ENCODE data around the gene HMOX1. TPM values are rescaled to one million over a fixed set of nuclear protein-coding genes. Genes with fewer than 3 reads are reported as not detected.
A peak's percentile ranks its signal among the peaks of the same experiment; 100 is the strongest.

The HMOX1 gene
- total RNA-seq, 2 experiments from 2014 or later = 0.26 to 0.39 TPM

- Mint-ChIP-seq H3K9me3 (no peaks in the 10 kb centered on the region), H3K27ac (peak overlapping the region; percentile 100), H3K27me3 (no peaks in the 10 kb centered on the region), H3K36me3 (peaks cover 56% of the 10 kb centered on the region), H3K4me1 (peaks cover 29% of the 10 kb centered on the region), H3K4me3 (peak overlapping the region; percentile 98)
- DNase-seq = peak; percentile 37
Measured at GRCh38 chr22:35400501-35400790, 19.6 kb downstream of the HMOX1 start.

- Mint-ChIP-seq H3K4me1 (peaks cover 31% of the 10 kb centered on the region), H3K36me3 (peaks cover 65% of the 10 kb centered on the region), H3K9me3 (no peaks in the 10 kb centered on the region), H3K4me3 (peak overlapping the region; percentile 98), H3K27me3 (no peaks in the 10 kb centered on the region), H3K27ac (no peak overlapping the region)
- DNase-seq = no peak
Measured at GRCh38 chr22:35401863-35402262, 21.0 kb downstream of the HMOX1 start.

DNA sequence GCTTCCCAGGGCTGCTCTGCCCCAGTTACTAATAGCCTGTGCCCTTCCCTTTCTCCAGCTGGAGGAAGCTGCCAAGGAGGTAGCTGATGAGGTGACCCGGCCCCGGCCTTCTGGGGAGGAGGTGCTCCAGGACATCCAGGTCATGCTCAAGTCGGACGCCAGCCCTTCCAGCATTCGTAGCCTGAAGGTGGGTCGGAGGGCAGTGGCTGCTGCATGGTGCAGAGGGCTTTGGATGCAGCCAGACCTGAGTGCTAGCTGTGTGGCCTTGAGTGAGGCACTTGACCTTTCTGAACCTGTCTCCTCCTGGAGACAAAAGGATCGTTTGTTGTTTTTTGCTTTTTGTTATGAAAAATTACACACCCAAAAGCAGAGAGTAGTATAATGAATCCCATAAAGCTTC is 22.5 kb downstream of the HMOX1 start:
- Mint-ChIP-seq H3K27me3 (no peaks in the 10 kb centered on the region), H3K27ac (no peak overlapping the region), H3K9me3 (no peaks in the 10 kb centered on the region), H3K36me3 (peaks cover 77% of the 10 kb centered on the region), H3K4me1 (peaks cover 34% of the 10 kb centered on the region), H3K4me3 (no peak overlapping the region)
- no peak for DNase-seq

DNA sequence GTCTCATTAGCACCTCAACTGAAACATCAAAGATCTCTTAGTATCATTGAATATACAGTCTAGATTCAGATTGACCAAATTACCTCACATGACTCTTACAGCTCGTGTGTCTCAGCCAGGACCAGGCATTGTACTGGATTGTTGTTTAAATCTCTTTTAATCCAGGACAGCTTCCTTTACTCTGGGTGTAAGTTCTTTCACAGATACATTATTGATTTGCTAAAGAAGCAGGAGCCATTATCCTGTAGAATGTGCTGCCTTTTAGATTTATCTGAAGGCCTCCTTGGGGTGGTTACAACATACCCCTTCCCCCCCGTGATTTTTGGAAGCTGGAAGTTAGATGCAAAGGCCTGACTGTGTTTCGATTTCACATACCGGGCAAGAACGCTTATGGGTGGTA is 23.3 kb downstream of the HMOX1 start:
- H3K27ac Mint-ChIP-seq = no peak overlapping the region
- peaks cover 83% of the 10 kb centered on the region for H3K36me3 Mint-ChIP-seq
- no peak overlapping the region for H3K4me3 Mint-ChIP-seq
- no peaks in the 10 kb centered on the region for H3K9me3 Mint-ChIP-seq
- no peaks in the 10 kb centered on the region for H3K27me3 Mint-ChIP-seq
- H3K4me1 Mint-ChIP-seq = peaks cover 28% of the 10 kb centered on the region
- no peak for DNase-seq

GRCh38 chr22:35406443-35406842 is 25.5 kb downstream of the HMOX1 start:
- Mint-ChIP-seq H3K9me3 (no peaks in the 10 kb centered on the region), H3K27ac (no peak overlapping the region), H3K36me3 (peaks cover 81% of the 10 kb centered on the region), H3K27me3 (no peaks in the 10 kb centered on the region), H3K4me1 (peaks cover 32% of the 10 kb centered on the region), H3K4me3 (no peak overlapping the region)
- no peak for DNase-seq

DNA sequence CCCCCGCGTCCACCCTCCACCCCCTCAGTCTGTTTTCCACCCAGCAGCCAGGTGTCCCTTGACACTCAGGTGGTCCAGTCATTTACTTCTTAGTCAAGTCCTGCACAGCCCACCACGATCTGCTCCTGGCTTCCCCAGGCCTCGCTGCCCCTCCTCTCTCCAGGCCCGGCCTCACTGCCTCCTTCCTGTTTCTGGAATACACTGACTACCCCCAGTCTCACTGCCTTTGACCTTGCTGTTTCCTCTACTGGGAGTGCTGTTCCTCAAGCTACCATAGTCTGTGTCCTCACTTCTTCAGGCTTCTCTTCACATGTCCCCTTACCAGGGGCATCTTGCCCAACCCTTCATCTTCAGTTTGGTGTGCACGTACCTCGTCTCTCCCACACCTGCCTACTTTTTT is 26.5 kb downstream of the HMOX1 start:
- Mint-ChIP-seq H3K4me3 (no peak overlapping the region), H3K9me3 (no peaks in the 10 kb centered on the region), H3K4me1 (peaks cover 29% of the 10 kb centered on the region), H3K36me3 (peaks cover 81% of the 10 kb centered on the region), H3K27ac (no peak overlapping the region), H3K27me3 (no peaks in the 10 kb centered on the region)
- DNase-seq = no peak

- H3K4me3 Mint-ChIP-seq = no peak overlapping the region
- peaks cover 18% of the 10 kb centered on the region for H3K4me1 Mint-ChIP-seq
- H3K27me3 Mint-ChIP-seq = no peaks in the 10 kb centered on the region
- peak overlapping the region; percentile 63 for H3K27ac Mint-ChIP-seq
- DNase-seq = peak; percentile 27
- H3K9me3 Mint-ChIP-seq = no peaks in the 10 kb centered on the region
- H3K36me3 Mint-ChIP-seq = peaks cover 66% of the 10 kb centered on the region
Measured at GRCh38 chr22:35409783-35410662, 29.1 kb downstream of the HMOX1 start.

DNA sequence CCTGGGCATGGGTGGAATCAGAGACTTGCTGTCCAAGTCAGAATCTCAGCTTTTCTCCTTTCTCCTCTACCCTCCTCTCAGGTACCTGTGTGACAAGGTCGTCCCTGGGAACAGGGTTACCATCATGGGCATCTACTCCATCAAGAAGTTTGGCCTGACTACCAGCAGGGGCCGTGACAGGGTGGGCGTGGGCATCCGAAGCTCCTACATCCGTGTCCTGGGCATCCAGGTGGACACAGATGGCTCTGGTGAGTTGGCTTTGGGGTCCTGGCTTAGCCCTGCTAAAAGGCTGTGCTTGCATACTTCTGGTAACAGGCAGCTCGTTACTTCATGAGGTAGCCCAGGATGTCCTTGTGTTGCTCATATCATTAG is 29.8 kb downstream of the HMOX1 start:
- H3K4me1 Mint-ChIP-seq = peaks cover 18% of the 10 kb centered on the region
- H3K27me3 Mint-ChIP-seq = no peaks in the 10 kb centered on the region
- H3K36me3 Mint-ChIP-seq = peaks cover 61% of the 10 kb centered on the region
- no peak for DNase-seq
- no peak overlapping the region for H3K4me3 Mint-ChIP-seq
- H3K27ac Mint-ChIP-seq = no peak overlapping the region
- no peaks in the 10 kb centered on the region for H3K9me3 Mint-ChIP-seq

DNA sequence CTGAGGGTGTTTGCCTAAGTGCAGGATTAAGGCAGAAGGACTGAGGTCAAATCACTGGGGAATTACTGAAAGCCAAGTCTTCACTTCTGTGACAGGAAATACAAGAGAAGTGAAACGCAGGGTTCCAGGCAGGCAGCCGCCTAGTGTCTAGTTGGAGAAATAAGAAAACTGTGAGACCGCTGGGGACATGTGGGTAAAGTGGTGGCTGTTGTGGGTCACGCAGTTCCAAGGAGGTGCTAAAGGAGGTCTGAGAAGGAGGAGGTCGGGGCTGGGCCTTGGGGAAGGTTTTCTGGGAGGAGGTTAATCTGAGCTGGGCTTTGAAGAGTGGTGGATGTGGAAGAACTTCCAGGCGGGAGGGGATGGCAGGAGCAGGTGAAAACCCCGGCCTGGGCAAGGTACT is 30.2 kb downstream of the HMOX1 start:
- H3K36me3 Mint-ChIP-seq = peaks cover 62% of the 10 kb centered on the region
- no peaks in the 10 kb centered on the region for H3K27me3 Mint-ChIP-seq
- H3K27ac Mint-ChIP-seq = peak overlapping the region; percentile 85
- no peak overlapping the region for H3K4me3 Mint-ChIP-seq
- no peaks in the 10 kb centered on the region for H3K9me3 Mint-ChIP-seq
- no peak for DNase-seq
- peaks cover 18% of the 10 kb centered on the region for H3K4me1 Mint-ChIP-seq

- H3K4me1 Mint-ChIP-seq = peaks cover 13% of the 10 kb centered on the region
Measured at GRCh38 chr22:35413624-35414023, 32.7 kb downstream of the HMOX1 start.

DNA sequence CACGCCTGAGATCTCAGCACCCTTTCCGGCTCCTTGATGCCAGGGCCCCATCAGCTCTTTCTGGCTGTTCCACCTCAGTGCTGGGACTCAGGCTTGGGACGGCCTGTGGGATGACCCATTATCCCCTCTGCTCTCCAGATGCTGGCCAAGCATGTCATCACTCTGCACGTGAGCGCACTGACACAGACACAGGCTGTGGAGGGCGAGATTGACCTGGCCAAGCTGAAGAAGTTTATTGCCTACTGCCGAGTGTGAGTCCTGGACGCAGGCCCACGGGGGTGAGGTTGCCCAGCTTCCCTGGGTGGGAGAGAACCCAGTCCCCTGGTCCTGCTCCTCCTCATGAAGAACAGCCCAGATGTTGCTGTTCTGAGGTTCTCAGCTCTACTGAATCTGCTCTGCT is 36.7 kb downstream of the HMOX1 start:
- H3K9me3 Mint-ChIP-seq = no peaks in the 10 kb centered on the region
- no peak for DNase-seq
- H3K27me3 Mint-ChIP-seq = no peaks in the 10 kb centered on the region
- no peaks in the 10 kb centered on the region for H3K4me1 Mint-ChIP-seq
- peaks cover 16% of the 10 kb centered on the region for H3K36me3 Mint-ChIP-seq
- H3K4me3 Mint-ChIP-seq = no peak overlapping the region
- no peak overlapping the region for H3K27ac Mint-ChIP-seq

More at GRCh38 chr22:35413624-35414023, 32.7 kb downstream of the HMOX1 start:
- Mint-ChIP-seq H3K27me3 (no peaks in the 10 kb centered on the region), H3K9me3 (no peaks in the 10 kb centered on the region), H3K36me3 (peaks cover 48% of the 10 kb centered on the region), H3K4me3 (no peak overlapping the region), H3K27ac (no peak overlapping the region)
- DNase-seq = no peak

DNA sequence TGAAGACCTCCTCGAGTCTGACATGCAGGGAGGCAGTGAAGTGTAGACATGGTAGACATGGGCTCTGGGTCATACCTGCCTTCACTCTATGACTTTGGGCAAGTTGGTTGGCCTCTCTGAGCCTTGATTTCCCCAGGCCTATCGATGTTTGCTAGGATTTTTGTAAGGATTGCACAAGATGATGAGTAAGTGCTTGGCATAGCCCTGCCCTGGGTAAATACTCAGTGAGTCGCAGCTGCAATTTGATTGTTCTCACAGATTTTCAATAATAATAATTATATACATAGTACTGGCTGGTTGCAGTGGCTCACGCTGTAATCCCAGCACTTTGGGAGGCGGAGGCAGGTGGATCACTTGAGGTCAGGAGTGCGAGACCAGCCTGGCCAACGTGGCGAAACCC is 37.2 kb downstream of the HMOX1 start:
- Mint-ChIP-seq H3K9me3 (no peaks in the 10 kb centered on the region), H3K36me3 (peaks cover 15% of the 10 kb centered on the region), H3K27ac (no peak overlapping the region), H3K27me3 (no peaks in the 10 kb centered on the region), H3K4me3 (no peak overlapping the region), H3K4me1 (no peaks in the 10 kb centered on the region)
- no peak for DNase-seq

GRCh38 chr22:35418731-35419130 is 37.8 kb downstream of the HMOX1 start:
- Mint-ChIP-seq H3K36me3 (peaks cover 15% of the 10 kb centered on the region), H3K27me3 (no peaks in the 10 kb centered on the region), H3K4me3 (no peak overlapping the region), H3K9me3 (no peaks in the 10 kb centered on the region), H3K4me1 (no peaks in the 10 kb centered on the region), H3K27ac (no peak overlapping the region)
- DNase-seq = no peak

DNA sequence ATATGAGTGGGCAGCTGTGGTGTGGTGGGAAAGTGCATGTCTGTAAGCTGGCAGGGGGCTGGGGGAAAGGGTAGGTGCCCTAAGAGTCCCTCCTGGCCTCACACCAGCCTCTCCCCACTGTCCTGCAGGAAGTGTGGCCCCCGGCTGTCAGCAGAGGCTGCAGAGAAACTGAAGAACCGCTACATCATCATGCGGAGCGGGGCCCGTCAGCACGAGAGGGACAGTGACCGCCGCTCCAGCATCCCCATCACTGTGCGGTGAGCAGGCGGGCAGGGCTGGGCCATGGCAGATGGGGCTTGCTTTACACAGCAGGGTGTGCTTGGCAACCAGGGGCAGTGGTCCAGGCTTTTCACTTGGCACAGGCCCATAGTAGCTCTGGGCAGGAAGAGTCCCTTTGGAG is 38.9 kb downstream of the HMOX1 start:
- no peak overlapping the region for H3K4me3 Mint-ChIP-seq
- H3K36me3 Mint-ChIP-seq = peaks cover 16% of the 10 kb centered on the region
- H3K27me3 Mint-ChIP-seq = no peaks in the 10 kb centered on the region
- no peaks in the 10 kb centered on the region for H3K9me3 Mint-ChIP-seq
- no peaks in the 10 kb centered on the region for H3K4me1 Mint-ChIP-seq
- DNase-seq = no peak
- H3K27ac Mint-ChIP-seq = no peak overlapping the region

DNA sequence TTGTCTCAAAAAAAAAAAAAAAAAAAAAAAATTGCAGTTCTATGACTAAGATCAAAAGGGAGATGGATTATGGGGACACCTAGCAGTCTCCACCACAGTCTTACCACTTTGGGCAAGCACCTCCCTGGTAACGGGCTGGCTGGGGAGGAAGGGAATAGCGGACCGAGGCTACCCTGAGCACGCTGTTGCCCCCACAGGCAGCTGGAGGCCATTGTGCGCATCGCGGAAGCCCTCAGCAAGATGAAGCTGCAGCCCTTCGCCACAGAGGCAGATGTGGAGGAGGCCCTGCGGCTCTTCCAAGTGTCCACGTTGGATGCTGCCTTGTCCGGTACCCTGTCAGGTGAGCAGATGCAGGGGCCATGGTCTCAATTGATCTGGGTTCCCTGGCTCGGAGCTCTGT is 40.2 kb downstream of the HMOX1 start:
- H3K36me3 Mint-ChIP-seq = peaks cover 20% of the 10 kb centered on the region

DNA sequence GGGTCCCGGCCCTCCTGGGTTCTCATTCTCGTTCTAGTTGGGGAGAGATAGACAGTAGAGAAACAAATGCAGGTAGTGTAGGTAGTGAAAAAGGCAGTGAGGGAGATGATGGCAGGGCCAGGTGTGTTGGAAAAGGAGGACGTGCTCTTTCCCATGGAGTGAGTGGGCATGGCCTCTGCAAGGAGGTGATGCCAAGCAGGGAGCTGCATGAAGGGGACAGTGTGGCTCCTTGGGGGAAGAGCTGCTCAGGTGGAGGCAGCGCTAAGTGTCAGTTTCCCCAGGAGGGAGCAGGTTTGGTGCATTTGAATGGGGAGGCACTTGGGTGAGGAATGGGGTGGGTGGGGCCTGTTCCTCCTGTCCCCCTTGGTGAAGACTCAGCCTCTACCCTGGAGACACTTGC is 41.2 kb downstream of the HMOX1 start:
- no peak for DNase-seq
- Mint-ChIP-seq H3K9me3 (no peaks in the 10 kb centered on the region), H3K27ac (no peak overlapping the region)

More for the DNA sequence above, 40.2 kb downstream of the HMOX1 start:
- Mint-ChIP-seq H3K4me1 (no peaks in the 10 kb centered on the region), H3K4me3 (no peak overlapping the region), H3K27ac (no peak overlapping the region), H3K9me3 (no peaks in the 10 kb centered on the region), H3K27me3 (no peaks in the 10 kb centered on the region)
- no peak for DNase-seq

More for the DNA sequence above, 41.2 kb downstream of the HMOX1 start:
- peaks cover 2% of the 10 kb centered on the region for H3K4me1 Mint-ChIP-seq
- no peak overlapping the region for H3K4me3 Mint-ChIP-seq
- peaks cover 16% of the 10 kb centered on the region for H3K36me3 Mint-ChIP-seq
- no peaks in the 10 kb centered on the region for H3K27me3 Mint-ChIP-seq

Data from activated naive CD8-positive, alpha-beta T cell treated with anti-CD3 and anti-CD28 coated beads for 36 hours (primary cell).